GM10847 (cell line): ENCODE results near the gene APBB1IP.

Experiments
- POLR2A ChIP-seq: IDR thresholded peaks from 2 replicates; pipeline ENCODE4 v1.6.1; 2011; ENCODE audit not compliant: insufficient read length; ENCODE audit errors: extremely low read depth

The APBB1IP gene, protein sequence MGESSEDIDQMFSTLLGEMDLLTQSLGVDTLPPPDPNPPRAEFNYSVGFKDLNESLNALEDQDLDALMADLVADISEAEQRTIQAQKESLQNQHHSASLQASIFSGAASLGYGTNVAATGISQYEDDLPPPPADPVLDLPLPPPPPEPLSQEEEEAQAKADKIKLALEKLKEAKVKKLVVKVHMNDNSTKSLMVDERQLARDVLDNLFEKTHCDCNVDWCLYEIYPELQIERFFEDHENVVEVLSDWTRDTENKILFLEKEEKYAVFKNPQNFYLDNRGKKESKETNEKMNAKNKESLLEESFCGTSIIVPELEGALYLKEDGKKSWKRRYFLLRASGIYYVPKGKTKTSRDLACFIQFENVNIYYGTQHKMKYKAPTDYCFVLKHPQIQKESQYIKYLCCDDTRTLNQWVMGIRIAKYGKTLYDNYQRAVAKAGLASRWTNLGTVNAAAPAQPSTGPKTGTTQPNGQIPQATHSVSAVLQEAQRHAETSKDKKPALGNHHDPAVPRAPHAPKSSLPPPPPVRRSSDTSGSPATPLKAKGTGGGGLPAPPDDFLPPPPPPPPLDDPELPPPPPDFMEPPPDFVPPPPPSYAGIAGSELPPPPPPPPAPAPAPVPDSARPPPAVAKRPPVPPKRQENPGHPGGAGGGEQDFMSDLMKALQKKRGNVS

DNA sequence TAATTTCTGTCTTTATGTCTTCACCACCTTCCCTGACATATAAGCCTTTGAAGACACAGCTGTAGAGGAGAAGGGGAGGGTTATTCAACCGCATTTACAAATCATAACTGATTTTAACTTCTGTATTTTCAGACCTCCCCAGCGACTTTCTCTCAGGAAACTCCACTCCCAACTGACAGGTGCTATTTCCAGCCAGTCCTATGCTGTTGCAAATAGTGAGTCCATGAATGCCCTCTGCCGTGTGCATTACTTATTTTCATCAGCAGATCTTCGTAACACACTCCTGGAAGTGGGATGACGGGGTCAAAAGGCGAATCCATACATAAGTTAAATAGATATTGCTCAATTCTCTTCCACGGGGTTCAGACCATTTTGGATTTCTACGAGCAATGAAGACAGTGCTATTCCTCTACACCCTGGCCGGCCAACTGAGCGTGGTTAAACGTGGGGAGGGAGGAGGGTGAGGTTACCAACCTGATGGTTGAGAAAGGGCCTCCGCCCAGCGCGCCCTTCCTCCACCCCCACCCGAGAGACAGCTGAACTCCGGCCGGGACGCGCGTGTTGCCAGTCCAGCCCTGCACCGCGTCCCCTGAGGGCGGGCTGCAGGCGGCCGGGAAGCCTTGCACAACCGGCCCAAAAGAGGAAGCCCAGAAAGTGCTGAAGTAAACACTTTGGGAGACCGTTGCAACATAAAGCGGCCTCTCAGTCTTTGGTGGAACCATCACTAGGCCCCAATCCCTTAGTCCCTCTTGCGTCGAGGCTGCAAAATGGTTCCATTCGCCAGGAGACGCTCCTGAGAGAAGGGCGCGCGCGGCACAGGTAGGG is at the start of gene APBB1IP:
Gene APBB1IP (plus strand): TSS at position 705 of the 825 bp plus-strand sequence. CDS start 53,986 bp downstream, outside the sequence.
- TF ChIP-seq POLR2A = peak; percentile 71

DNA sequence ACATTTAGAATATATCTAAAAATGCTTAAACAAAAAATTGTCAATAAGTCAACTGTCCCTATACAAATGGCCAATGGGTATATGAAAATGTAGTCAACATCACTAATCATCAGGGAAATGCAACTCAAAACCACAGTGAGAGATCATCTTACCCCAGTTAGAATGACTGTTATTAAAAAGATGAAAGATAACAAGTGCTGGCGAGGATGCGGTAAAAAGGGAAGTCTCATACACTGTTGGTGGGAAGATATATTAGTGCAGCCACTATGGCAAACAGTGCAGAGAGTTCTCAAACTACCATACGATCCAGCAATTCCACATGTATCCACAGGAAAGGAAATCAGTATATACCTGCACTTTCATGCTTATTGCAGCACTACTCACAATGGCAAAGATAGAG is 48.6 kb upstream of the APBB1IP start:
- TF ChIP-seq POLR2A = no peak

DNA sequence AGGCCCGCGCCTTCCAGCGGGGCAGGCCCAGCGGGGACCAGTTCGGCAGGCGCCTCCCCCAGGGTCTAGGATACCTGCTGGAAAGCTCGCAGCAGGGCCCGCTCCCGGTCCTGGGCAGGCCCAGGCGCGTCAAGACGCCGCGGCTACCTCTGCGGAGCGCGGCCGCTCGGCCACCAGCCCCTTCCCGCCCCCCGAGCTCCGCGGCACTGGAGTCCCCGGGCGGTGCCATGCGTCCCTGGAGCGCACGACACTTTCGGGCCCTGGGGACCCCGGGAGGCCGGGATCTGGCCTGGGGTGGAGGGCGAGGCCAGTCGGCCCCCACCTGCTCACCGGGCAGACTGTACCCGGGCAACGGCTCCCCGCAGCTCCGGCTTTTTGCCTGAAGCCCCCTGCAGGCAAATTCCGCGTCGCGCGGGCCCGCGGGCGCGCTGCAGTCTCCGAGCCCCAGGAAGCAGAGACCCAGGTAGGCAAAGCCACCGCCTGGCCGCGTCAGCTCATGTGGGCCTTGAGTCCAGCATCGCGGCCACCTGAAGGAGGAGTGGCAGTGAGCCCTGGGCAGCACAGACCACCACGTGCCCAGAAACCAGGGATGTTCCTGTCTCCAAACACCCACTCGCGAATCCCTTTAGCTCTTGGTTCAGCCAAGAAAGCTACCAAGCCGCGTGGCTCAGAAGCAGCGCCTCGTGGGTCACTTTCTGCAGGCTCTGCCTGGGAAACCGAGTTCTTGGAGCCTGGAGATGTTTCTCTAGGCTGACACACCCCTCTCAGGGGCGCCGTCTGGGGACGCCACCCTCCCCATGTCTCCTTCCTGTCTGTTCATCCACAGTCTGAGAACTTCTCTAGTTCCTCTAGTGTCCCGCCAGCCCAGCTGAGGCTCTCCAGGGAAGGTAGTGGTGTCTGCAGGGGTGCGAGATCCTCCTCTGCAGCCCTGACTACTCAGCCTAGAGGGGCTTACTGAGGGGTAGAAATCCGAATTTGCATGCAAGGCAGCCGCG is 46.1 kb upstream of the APBB1IP start:
- no peak for TF ChIP-seq POLR2A

DNA sequence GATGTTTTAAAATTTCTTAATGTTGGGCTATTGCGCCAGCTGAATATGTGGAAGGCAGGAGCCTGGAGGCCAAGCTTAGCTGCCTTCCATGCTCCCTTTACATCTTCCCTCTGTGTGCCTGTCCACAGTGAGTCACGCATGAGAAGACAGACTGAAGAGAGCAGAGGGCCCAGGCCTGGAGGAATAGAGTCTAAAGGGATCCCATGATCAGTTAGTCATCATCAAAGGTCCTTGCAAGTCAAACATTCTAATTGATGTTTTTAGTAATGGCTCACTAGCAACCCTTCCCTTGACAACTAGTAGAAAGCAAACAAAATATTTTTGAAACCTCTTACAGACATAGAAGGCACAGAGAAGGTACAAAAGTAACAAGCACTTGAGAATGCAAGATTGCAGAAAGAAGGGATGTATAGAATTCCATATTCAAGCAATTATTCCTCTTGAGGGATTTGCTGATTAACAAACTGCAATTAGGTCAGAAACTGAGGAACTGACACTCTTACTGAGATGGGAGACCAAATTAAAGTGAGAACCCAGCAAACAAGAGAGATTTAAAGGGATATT is 30.7 kb upstream of the APBB1IP start:
- TF ChIP-seq POLR2A = no peak

DNA sequence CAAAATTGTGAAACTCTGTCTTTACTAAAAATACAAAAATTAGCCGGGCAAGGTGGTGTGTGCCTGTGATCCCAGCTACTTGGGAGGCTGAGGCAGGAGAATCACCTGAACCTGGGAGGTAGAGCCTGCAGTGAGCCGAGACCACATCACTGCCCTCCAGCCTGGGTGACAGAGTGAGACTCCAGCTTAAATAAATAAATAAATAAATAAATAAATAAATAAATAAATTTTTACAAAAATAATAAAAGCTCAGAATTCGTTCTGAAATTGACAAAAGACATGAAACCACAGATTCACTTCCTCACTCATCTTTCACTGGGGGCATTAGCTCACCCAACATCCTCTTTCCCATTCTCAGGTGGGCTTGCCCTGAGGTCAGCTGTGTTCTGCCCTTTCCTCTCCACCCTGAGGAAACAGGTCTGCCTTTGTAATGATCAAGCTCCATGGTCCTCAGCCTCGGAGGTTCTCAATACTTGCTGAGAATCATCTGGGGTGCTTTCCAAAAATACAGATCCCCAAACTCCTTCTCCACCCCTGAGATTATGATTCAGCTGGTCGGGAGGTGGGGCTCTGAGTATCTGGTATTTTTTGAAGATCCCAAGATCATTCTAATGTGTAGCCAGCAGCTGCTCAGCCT is 29.2 kb upstream of the APBB1IP start:
- no peak for TF ChIP-seq POLR2A

DNA sequence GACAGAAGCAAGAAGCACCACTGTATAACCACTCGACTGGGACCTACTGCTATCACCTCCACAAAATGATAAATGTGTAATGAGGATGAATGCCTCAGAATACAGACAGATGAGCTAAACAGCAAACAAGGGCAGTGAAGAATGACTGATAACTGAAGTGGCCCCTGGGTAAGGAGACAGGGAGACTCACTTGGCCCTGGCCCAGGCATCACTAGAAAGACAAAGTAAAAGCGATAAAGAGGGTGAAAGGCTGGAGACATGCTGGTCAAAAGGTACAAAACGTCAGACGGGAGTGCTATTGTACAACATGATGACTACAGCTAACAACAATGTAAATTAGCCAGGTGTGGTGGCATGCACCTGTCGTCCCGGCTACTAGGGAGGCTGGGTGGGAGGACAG is 27.8 kb upstream of the APBB1IP start:
- TF ChIP-seq POLR2A = no peak

DNA sequence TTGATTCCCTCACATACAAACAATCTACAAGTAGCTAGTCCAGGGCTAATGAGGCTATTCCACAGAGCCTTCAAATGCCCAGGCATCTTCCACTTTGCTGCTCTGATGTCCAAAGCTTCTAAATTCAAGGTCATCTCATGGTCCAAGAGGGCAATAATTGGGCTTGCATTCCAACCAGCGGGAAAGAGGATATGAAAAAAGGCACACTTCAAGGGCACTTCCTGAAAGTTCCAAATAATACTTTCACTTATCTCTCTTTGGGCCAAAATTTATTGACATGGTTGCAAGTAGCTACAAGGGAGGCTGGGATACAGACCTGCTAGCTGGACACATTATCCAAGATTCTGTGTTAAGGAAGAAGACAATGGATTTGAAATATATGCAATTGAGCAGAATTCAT is 25.2 kb upstream of the APBB1IP start:
- no peak for TF ChIP-seq POLR2A

DNA sequence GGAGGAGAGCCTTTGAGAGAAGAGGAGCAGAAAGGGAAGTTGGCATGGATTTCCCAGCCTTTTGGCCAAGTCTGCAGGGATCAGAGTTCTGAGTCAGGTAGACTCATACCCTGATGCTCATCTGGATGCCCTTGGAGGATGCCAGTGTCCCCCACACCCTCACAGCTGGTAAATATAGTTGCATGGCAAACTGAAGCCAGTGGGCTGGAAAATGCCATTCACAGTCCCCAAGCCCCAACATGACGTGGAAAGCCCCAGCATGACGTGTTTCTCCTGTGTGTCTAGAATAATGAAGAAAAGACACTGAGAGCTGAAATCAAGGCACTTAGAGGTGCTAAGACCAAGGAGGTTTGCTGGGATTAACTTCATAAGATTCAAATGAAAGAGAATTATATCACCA is 24.8 kb upstream of the APBB1IP start:
- TF ChIP-seq POLR2A = no peak

DNA sequence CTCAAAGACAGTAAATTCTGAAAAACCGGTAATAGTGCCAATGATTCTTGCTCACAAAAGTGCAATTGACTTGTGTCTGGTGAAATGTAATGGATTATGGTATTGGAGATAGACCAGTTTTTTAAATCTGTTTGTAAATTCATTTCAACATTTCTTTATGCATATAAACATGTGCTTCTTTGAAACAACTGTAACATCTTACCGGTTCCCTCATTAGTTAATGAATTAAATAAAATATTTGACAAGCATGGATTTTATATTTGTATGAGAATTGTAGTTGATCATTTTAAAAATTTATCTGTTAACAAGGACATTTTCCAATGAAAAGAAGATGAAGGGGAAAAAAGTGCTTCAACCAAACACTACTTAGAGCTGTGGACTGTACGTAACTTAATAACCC is 21.0 kb upstream of the APBB1IP start:
- no peak for TF ChIP-seq POLR2A

DNA sequence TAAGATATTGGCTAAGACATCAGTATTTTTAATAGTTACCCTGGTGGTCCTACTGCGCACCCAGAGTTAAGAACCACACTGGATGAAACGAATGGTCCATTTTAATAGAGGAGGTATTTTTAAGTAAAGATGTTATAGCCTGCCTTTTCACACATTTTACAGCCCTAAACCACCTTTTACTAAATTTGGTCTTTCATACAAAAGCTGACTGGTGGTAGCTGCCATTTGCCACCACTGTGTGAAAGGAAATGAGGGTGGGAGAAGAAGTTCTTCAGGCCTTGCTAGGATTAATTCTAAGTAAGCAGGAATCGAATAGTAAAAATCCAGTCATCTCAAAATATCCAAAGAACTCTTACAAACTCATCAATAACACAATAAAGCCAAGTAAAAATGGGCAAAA is 15.2 kb upstream of the APBB1IP start:
- no peak for TF ChIP-seq POLR2A

DNA sequence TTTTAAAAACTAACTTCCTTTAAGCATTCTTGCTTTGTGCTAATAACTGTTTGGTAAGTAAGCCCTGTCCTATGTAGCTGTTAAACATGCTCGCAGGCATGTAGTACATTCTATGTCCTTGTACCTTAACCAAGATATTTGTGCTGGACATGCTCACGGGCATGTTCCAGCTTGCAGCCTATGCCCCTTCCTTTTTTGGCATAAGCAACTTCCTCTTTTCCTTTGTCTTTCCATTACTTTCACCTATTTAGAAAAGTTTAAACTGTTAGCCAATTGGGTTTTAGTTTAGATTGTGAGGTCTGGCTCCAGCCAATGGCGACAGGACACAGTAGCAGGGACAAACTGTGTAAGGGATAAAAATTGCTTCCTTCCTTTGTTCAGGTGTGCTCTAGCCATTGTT is 14.4 kb upstream of the APBB1IP start:
- no peak for TF ChIP-seq POLR2A

DNA sequence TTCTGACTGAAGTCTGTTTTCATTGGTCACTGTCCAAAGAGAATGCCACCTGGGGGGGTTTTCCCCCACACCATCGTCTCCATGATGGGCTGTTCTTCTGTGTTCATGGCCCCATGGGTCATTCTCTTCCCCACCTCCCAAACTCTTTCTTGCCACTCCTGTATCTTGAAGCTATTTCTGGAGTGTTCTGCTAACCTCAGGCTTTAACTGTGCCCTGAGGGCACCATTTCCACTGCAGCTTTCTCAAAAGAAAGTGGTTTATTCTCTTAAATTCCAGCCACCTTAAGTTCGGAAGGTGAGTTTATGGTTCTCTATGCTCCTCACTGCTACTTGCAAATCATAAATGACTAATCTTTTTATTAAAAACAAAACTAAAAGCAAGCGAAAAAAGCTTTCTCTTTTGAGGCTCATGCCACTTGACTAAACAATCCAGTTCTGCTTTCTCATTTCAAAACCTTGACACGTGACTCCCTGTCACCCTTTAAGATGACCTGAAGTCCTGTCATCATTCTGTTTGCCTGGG is 7.4 kb upstream of the APBB1IP start:
- TF ChIP-seq POLR2A = no peak

DNA sequence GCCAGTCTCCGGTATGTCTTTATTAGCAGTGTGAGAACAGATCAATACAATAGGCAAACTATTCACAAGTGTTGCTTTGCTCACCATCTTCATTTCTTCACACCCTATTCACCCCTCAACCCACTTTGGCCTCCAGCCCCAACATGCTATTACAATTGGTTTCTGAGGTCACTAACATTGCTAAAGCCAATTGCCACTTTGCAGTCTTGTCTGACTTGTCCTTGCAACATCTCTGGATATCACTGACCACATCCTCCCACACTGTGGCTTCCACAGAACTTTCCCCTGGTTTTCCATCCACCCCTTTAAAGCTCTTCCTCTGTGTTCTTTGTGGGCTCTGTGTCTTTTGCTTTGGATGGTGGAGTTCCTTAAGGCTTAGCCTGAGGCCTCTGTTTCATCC is 5.2 kb upstream of the APBB1IP start:
- no peak for TF ChIP-seq POLR2A

DNA sequence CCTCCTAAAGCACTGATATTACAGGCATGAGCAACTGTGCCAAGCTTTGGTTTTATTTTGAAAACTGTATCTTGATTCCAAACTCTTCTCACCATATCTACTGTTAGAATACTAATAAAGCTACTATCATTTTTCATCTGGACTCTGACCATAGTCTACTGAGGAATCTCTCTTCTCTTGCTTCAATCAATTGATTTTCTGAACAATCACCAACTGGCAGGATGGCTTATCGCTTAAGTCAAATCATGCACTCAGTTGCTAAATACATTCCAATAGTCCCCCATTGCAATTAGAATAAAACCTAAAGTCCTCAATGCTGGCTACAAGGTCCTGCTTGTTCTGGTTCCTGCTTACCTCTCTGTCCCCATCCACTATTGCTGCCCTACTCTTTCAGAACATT is 2.3 kb upstream of the APBB1IP start:
- no peak for TF ChIP-seq POLR2A

DNA sequence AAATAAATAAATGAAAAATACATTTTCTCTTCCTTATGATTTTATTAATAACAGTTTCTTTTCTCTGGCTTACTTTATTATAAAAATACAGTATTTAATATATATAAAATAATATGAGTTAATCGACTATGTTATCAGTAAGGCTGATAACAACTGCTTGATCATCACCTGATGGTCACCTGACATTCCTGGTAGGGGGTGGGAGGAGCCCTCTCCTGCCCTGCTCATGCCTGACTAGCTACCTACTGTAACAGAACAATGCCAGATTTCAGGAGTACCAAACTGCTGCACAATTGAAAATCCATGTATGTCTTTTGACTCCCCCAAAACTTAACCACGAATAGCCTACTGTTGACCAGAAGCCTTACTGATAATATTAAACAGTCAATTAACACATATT is 1.3 kb upstream of the APBB1IP start:
- TF ChIP-seq POLR2A = no peak
